ENCODE data around the gene WNT7B. TPM values are rescaled to one million over a fixed set of nuclear protein-coding genes. Genes with fewer than 3 reads are reported as not detected.

WNT7B gene
- total RNA-seq, 6 experiments from 2014 or later = 0.10 to 0.12 TPM; not detected in 4

- intact Hi-C loops (cut with DNase I) = no loop called here
- no peaks in the 10 kb centered on the region for H3K9me3 ChIP-seq
- no peak for TF ChIP-seq CTCF (IDR thresholded peaks at IDR 0.05)
- TF ChIP-seq POLR2A (IDR thresholded peaks at IDR 0.05) = no peak
- DNase-seq = no peak
- H3K27ac ChIP-seq = no peak overlapping the region
- no peaks in the 10 kb centered on the region for H3K27me3 ChIP-seq
- no peak overlapping the region for H3K4me3 ChIP-seq
- no peaks in the 10 kb centered on the region for H3K36me3 ChIP-seq
- ATAC-seq = no peak
- H3K4me1 ChIP-seq = no peaks in the 10 kb centered on the region
- 63% methylated on average over 2 of the region's 6 CpGs for WGBS (ENCODE audit: insufficient coverage, low coverage, low lambda C conversion rate, missing lambda C conversion rate)
Observed at GRCh38 chr22:45935573-45935972, 41.4 kb downstream of the WNT7B start.

- Histone ChIP-seq H3K27ac (no peak overlapping the region), H3K9me3 (no peaks in the 10 kb centered on the region), H3K36me3 (no peaks in the 10 kb centered on the region), H3K27me3 (no peaks in the 10 kb centered on the region), H3K4me1 (no peaks in the 10 kb centered on the region), H3K4me3 (no peak overlapping the region)
- intact Hi-C loops (cut with DNase I) = no loop called here
- DNase-seq (no peak), ATAC-seq (peak in 2 of 4 donors; percentile 16 to 47)
- WGBS (ENCODE audit: insufficient coverage, low coverage, low lambda C conversion rate, missing lambda C conversion rate) = 36% methylated on average over 14 of the region's 27 CpGs
- TF ChIP-seq POLR2A (IDR thresholded peaks at IDR 0.05) (no peak), CTCF (IDR thresholded peaks at IDR 0.05) (no peak)
Observed at GRCh38 chr22:45934659-45935341, 42.2 kb downstream of the WNT7B start.

- intact Hi-C loops (cut with DNase I) = no loop called here
- Histone ChIP-seq H3K4me1 (no peaks in the 10 kb centered on the region), H3K27me3 (no peaks in the 10 kb centered on the region), H3K27ac (no peak overlapping the region), H3K4me3 (no peak overlapping the region), H3K9me3 (no peaks in the 10 kb centered on the region), H3K36me3 (no peaks in the 10 kb centered on the region)
- DNase-seq (no peak), ATAC-seq (no peak)
- WGBS (ENCODE audit: insufficient coverage, low coverage, low lambda C conversion rate, missing lambda C conversion rate) = 59% methylated on average over 2 of the region's 6 CpGs
- TF ChIP-seq CTCF (IDR thresholded peaks at IDR 0.05) (no peak), POLR2A (IDR thresholded peaks at IDR 0.05) (no peak)
Observed at GRCh38 chr22:45934168-45934564, 42.8 kb downstream of the WNT7B start.

GRCh38 chr22:45933506-45934167, 43.3 kb downstream of the WNT7B start:
- ATAC-seq = no peak
- Histone ChIP-seq H3K9me3 (no peaks in the 10 kb centered on the region), H3K4me3 (no peak overlapping the region), H3K4me1 (no peaks in the 10 kb centered on the region), H3K27me3 (no peaks in the 10 kb centered on the region), H3K27ac (no peak overlapping the region), H3K36me3 (no peaks in the 10 kb centered on the region)
- DNase-seq = no peak
- TF ChIP-seq POLR2A (IDR thresholded peaks at IDR 0.05) (no peak), CTCF (IDR thresholded peaks at IDR 0.05) (no peak)
- intact Hi-C loops (cut with DNase I) = no loop called here
- WGBS (ENCODE audit: insufficient coverage, low coverage, low lambda C conversion rate, missing lambda C conversion rate) = 50% methylated on average over 9 of the region's 18 CpGs
